ENCODE measurements around the gene RALGPS1. TPM values are rescaled to one million over a fixed set of nuclear protein-coding genes. Genes with fewer than 3 reads are reported as not detected.

Gene RALGPS1
- total RNA-seq, 2 donors from 2014 or later: 9.7 to 17.7 TPM

DNA sequence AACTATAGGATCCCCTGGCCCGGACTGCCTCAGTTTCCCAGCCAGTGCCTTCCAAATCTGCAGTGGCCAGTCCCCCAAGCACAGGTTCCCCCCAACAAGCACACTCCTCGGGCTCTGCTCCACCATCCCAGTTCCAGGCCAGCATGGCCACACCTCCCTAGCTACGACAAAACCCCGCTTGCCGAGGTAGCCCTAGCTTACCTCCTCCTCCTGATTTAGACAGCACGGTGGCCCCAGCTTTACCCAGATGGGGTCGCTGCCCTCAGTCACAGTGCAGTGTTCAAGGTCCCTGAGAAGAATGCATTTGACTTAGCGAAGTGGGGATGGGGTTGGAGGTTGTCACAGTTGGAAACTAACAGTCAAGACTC is 309.2 kb downstream of the RALGPS1 start:
- DNase-seq (ENCODE audit: low spot score): no peak
- Histone ChIP-seq H3K4me3 (peak overlapping the region; percentile 45 to 77), H3K27ac (peak overlapping the region in 1 of 2 donors; percentile 66), H3K27me3 (no peaks in the 10 kb centered on the region), H3K4me1 (peaks cover 0 to 17% of the 10 kb centered on the region in 2 donors), H3K36me3 (no peaks in the 10 kb centered on the region), H3K9me3 (no peaks in the 10 kb centered on the region)
- TF ChIP-seq, protein P1, sequence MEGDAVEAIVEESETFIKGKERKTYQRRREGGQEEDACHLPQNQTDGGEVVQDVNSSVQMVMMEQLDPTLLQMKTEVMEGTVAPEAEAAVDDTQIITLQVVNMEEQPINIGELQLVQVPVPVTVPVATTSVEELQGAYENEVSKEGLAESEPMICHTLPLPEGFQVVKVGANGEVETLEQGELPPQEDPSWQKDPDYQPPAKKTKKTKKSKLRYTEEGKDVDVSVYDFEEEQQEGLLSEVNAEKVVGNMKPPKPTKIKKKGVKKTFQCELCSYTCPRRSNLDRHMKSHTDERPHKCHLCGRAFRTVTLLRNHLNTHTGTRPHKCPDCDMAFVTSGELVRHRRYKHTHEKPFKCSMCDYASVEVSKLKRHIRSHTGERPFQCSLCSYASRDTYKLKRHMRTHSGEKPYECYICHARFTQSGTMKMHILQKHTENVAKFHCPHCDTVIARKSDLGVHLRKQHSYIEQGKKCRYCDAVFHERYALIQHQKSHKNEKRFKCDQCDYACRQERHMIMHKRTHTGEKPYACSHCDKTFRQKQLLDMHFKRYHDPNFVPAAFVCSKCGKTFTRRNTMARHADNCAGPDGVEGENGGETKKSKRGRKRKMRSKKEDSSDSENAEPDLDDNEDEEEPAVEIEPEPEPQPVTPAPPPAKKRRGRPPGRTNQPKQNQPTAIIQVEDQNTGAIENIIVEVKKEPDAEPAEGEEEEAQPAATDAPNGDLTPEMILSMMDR (IDR thresholded peaks at IDR 0.05): no peak

GRCh38 chr9:127224178-127224882 is 309.7 kb downstream of the RALGPS1 start:
- peak; percentile 92 for DNase-seq (ENCODE audit: low spot score)
- Histone ChIP-seq H3K4me3 (peak overlapping the region; percentile 45 to 77), H3K9me3 (no peaks in the 10 kb centered on the region), H3K27me3 (no peaks in the 10 kb centered on the region), H3K27ac (peak overlapping the region; percentile 66 to 82), H3K4me1 (peaks cover 0 to 17% of the 10 kb centered on the region in 2 donors), H3K36me3 (no peaks in the 10 kb centered on the region)
- TF ChIP-seq, protein P1 (IDR thresholded peaks at IDR 0.05): peak in 1 of 2 donors; percentile 34

GRCh38 chr9:127224883-127225739 is 310.5 kb downstream of the RALGPS1 start:
- H3K27me3 ChIP-seq: no peaks in the 10 kb centered on the region
- peak overlapping the region; percentile 50 to 77 for H3K4me3 ChIP-seq
- peak overlapping the region; percentile 66 to 82 for H3K27ac ChIP-seq
- no peaks in the 10 kb centered on the region for H3K9me3 ChIP-seq
- TF ChIP-seq, protein P1 (IDR thresholded peaks at IDR 0.05): no peak
- H3K36me3 ChIP-seq: no peaks in the 10 kb centered on the region
- H3K4me1 ChIP-seq: peaks cover 0 to 17% of the 10 kb centered on the region in 2 donors
- DNase-seq (ENCODE audit: low spot score): peak; percentile 96

DNA sequence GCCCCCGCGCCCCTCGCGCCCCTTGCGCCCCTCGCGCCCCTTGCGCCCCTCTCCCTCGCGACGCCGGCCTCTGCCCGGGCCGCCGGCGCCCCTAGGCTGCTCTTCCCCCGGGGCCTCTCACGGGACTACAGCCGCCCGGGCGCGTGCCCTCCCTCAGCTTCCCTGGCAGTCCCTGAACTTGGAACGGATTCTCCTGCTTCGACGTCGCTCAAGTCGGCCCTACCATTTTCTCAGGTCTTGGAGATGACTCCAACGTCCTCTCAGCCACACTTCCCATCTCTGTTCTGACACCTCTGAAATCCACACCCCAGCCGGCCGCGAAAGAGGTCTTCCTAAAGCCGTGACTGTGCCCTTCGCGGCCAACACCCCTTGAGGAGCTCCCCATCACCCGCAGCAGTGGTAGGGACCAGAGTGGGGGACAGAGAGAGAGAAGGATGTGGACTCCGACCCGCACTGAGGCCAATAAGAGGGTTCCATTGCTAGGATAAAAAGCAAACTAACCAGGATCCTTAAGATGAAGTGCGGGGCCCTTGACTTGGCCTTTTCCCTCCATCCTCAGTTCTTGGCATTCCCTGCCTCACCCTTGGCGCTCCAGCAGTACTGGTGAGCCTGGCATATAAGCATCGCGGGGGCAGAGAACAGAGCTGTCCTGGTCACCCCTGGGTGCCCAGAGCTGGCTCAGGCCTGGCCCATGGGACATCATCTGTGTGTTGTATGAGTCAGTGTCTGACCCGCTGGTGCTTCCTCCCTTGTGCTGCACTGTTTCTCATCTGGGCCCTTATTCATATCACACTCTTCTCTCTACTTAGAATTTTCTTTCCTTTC is 311.4 kb downstream of the RALGPS1 start:
- Histone ChIP-seq H3K9me3 (no peaks in the 10 kb centered on the region), H3K36me3 (no peaks in the 10 kb centered on the region), H3K4me1 (peaks cover 0 to 17% of the 10 kb centered on the region in 2 donors), H3K4me3 (peak overlapping the region; percentile 50 to 77), H3K27me3 (no peaks in the 10 kb centered on the region), H3K27ac (peak overlapping the region in 1 of 2 donors; percentile 29)
- TF ChIP-seq, protein P1 (IDR thresholded peaks at IDR 0.05): no peak
- DNase-seq (ENCODE audit: low spot score): no peak

DNA sequence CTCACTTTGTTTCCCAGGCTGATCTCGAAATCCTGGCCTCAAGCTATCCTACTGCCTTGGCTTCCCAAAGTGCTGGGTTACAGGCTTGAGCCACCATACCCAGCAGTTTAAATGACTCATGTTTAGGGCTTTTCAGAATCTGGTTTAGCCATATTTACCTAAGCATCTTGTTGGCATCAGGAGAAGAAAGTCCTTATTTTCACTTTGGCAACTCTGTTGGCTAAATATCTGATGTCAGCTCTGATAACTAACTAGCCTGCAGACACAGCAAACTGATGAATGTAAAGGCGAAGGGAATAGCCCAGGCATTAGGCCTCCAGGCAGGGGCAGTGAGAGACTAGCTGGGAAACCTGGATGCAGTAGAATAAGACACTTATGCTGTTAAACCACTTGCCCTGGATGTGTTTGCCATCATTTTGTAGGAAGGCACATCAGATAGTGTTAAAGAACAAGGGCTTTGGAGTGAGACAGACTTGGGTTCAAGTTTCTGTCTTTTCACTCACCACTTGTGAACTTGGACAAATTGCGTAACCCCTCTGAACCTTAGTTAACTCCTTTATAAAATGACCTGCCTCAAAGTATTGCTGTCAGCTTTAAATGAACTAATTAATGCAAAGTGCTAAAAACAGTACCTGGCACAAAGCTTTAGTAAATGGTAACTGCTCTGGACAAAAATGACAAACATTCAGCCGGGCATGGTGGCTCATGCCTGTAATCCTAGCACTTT is 315.3 kb downstream of the RALGPS1 start:
- H3K36me3 ChIP-seq: no peaks in the 10 kb centered on the region
- no peaks in the 10 kb centered on the region for H3K27me3 ChIP-seq
- H3K4me3 ChIP-seq: no peak overlapping the region
- H3K9me3 ChIP-seq: no peaks in the 10 kb centered on the region
- no peak overlapping the region for H3K27ac ChIP-seq
- TF ChIP-seq, protein P1 (IDR thresholded peaks at IDR 0.05): no peak
- no peak for DNase-seq (ENCODE audit: low spot score)
- H3K4me1 ChIP-seq: peaks cover 0 to 14% of the 10 kb centered on the region in 2 donors

All from right atrium auricular region (tissue), 2 donors.